ENCODE measurements around the gene PRLR.

GRCh38 chr5:35213608-35214007 is 16.7 kb downstream of the PRLR start:
- no peak for TF ChIP-seq YY1 (IDR thresholded peaks at IDR 0.05; ENCODE audit: insufficient read depth, insufficient read length)
- TF ChIP-seq SUZ12 (IDR thresholded peaks at IDR 0.05; ENCODE audit: extremely low read depth, insufficient read depth, insufficient read length) = no peak
- no peak for TF ChIP-seq ZNF274 (IDR thresholded peaks at IDR 0.05; ENCODE audit: low read depth, low read length)
